OCI-LY1 (cell line): ENCODE measurements around the gene SSTR1.

Source experiments
- CTCF ChIP-seq: fragments of 200-600 bp; sonication (generic), shearing (Covaris generic); IDR thresholded peaks from 2 replicates; pipeline ENCODE4 v1.5.1; 2017; ENCODE audit warnings: mild to moderate bottlenecking, antibody characterized with exemption, low read length, moderate library complexity, mixed read lengths
- EZH2 ChIP-seq: fragments of 200-600 bp; sonication (generic), shearing (Covaris generic); IDR thresholded peaks from 2 replicates; pipeline ENCODE4 v1.8.0; 2017; ENCODE audit warnings: borderline replicate concordance, mixed run types, mild to moderate bottlenecking, antibody characterized with exemption, low read length, moderate library complexity, mixed read lengths

- TF ChIP-seq CTCF: no peak
- TF ChIP-seq EZH2: no peak
These were observed 20.2 kb upstream of the SSTR1 start for GRCh38 chr14:38187528-38187927.
